Ecto neural progenitor cell (in vitro differentiated cells): Measurements from ENCODE around the gene WWC2.
"Not testable (repeated sequence)": the region's sequence is repeated elsewhere in the genome, so short reads cannot be mapped to it uniquely, and the experiment has no call there.

Source experiments
- DNase-seq: peaks from one replicate; pipeline ENCODE4 v3.0.0-alpha.2; 2018; ENCODE audit warnings: low spot score

The WWC2 gene

GRCh38 chr4:183100827-183101226 lies 1.8 kb downstream of the WWC2 start:
- DNase-seq, result no peak

GRCh38 chr4:183101956-183102480 lies 3.0 kb downstream of the WWC2 start:
- no peak for DNase-seq

DNA sequence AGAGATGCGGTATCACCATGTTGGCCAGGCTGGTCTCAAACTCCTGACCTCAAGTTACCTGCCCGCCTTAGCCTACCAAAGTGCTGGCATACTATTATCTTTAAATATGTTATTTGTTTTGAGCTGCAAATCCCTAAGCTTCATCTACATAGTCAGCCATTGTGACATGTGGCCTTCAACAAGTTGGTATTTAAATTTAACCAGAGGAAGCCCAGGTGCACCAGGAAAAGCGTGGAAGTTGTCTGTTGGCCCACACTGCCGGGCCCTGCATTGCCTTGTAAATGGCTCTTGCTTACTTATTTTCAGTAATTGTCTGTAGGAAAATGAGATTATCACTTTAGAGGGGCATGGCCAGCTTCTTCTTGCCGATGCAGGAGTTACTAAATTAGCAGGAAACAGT lies 6.0 kb downstream of the WWC2 start:
- no peak for DNase-seq

- no peak for DNase-seq
Measured at GRCh38 chr4:183106839-183107238, 7.8 kb downstream of the WWC2 start.

- no peak for DNase-seq
Measured at GRCh38 chr4:183107891-183108459, 8.9 kb downstream of the WWC2 start.

- no peak for DNase-seq
Measured at GRCh38 chr4:183110244-183110643, 11.2 kb downstream of the WWC2 start.

- no peak for DNase-seq
Measured at GRCh38 chr4:183111452-183111885, 12.4 kb downstream of the WWC2 start.

GRCh38 chr4:183118141-183118540 lies 19.1 kb downstream of the WWC2 start:
- DNase-seq, result no peak

DNA sequence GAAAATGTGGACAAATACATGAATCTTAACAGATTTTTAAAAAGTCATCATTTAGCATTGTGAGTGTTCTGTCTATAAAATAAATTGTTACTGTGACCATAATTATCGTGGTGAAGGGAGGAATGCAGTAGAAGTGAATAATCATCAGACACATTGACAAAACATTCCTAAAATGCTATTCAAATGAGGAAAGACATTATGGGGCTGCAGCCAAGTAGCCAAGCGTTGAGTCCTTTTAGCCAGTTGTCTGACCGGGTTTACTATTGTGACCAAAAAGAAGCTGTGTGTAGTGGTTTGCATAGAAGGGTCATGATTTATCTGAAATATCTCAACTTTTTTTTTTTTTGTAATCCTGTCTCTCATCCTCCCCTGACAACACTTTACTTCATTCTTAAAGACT lies 19.5 kb downstream of the WWC2 start:
- no peak for DNase-seq

DNA sequence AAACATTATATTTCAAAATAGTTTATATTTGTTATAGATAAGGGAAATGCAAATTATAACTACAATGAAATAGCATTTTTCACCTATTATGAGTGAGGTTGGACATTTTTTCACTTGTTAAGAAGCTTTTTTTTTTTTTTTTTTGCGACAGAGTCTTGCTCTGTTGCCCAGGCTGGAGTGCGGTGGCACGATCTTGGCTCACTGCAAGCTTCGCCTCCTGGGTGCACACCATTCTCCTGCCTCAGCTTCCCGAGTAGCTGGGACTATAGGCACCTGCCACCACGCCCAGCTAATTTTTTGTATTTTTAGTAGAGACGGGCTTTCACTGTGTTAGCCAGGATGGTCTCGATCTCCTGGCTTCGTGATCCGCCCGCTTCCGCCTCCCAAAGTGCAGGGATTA lies 22.6 kb downstream of the WWC2 start:
- not testable (repeated sequence) for DNase-seq

GRCh38 chr4:183124228-183124627 lies 25.2 kb downstream of the WWC2 start:
- DNase-seq, result no peak

DNA sequence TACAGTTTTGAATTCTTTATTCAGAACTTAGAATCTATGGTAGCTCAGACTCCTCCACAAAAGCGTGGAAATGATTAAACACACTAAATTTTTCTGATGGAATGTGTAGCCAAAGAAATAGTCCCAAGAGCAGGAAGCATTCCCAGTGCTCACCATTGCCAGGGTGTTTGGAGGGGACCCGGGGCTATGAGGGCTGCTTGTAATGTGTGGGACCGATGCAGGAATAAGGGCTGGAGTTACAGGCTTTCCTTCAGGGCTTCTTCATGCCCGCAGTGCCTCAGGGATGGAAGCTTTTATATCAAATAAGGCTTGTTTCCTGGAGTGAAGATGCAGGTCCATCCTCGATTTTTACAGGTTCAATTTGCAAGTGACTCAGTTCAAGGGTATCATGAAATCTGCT lies 25.8 kb downstream of the WWC2 start:
- no peak for DNase-seq

- no peak for DNase-seq
Measured at GRCh38 chr4:183129125-183129524, 30.1 kb downstream of the WWC2 start.

- DNase-seq, result no peak
Measured at GRCh38 chr4:183129675-183130074, 30.6 kb downstream of the WWC2 start.

DNA sequence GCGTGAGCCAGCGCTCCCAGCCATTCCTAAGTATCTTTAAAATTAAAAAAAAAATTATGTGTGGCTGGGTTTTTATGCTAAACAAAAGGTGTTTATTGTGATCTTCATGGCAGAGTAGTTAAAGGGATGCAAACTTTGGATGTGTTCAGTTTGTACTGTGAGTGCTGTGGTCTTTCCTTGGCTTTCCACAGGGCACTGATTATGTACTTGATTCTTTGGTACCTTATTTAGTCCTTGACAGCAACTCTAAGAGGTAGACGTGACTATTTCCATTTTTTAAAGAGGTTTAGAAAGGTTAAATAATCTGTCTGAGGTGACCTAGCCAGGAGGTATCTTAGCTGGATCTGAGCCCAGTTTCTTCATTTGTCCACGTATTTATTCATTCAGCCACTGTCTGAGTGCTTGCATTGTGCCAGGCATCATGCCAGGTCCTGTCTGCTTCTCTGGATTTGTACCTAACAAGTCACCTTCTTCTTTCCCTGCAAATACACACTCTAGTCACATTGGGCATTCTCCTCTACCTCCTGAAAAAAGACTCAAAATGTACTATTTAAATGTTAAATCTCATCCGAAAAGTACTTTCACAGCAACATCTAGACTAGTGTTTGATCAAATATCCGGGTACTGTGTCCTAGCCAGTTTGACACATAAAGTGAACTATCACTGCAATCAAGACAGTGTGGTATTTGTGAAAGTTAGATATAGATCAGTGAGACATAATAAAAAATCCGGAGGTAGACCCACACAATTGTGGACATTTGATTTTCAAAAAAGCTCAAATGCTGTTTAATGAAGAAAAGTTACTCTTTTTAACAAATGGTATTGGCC lies 31.5 kb downstream of the WWC2 start:
- no peak for DNase-seq

- no peak for DNase-seq
Measured at GRCh38 chr4:183132081-183132480, 33.0 kb downstream of the WWC2 start.

- DNase-seq, result no peak
Measured at GRCh38 chr4:183132865-183133264, 33.8 kb downstream of the WWC2 start.

- DNase-seq, result no peak
Measured at GRCh38 chr4:183136855-183137254, 37.8 kb downstream of the WWC2 start.

GRCh38 chr4:183139058-183139750 lies 40.1 kb downstream of the WWC2 start:
- DNase-seq, result no peak

DNA sequence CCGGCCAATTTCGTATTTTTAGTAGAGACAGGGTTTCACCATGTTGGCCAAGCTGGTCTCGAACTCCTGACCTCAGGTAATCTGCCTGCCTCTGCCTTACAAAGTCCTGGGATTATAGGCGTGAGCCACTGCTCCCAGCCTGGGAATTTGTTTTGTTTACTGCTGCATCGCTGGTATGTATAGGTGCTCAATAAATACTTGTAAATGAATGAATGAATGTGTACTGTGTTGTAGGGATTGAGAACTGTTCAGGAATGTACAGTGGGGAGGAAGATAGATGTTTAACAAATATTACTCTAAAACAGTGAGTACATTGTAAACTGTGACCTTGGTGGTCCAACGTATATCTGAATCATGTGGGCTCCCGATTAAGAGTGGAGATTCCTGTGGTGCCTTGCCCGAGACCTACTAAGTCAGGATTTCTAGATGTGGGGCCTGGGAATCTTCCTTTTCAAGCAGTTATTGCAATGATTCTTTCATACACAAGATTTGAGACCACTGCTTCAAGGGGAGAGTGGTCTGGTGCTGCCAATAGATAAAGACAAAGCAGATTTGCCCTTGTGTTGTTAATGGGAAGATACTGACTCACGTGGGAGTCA lies 41.0 kb downstream of the WWC2 start:
- no peak for DNase-seq

GRCh38 chr4:183140911-183141320 lies 41.9 kb downstream of the WWC2 start:
- no peak for DNase-seq

GRCh38 chr4:183141997-183142396 lies 42.9 kb downstream of the WWC2 start:
- no peak for DNase-seq
